HG03108 (cell line): Measurements from ENCODE around the gene MAST4.

Experiments used
- ATAC-seq: cut with Tn5 transposase; IDR thresholded peaks from one replicate; pipeline ENCODE4 v1.9.1; 2021; ENCODE audit warnings: moderate library complexity; ENCODE audit not compliant: unreplicated experiment

Gene MAST4

DNA sequence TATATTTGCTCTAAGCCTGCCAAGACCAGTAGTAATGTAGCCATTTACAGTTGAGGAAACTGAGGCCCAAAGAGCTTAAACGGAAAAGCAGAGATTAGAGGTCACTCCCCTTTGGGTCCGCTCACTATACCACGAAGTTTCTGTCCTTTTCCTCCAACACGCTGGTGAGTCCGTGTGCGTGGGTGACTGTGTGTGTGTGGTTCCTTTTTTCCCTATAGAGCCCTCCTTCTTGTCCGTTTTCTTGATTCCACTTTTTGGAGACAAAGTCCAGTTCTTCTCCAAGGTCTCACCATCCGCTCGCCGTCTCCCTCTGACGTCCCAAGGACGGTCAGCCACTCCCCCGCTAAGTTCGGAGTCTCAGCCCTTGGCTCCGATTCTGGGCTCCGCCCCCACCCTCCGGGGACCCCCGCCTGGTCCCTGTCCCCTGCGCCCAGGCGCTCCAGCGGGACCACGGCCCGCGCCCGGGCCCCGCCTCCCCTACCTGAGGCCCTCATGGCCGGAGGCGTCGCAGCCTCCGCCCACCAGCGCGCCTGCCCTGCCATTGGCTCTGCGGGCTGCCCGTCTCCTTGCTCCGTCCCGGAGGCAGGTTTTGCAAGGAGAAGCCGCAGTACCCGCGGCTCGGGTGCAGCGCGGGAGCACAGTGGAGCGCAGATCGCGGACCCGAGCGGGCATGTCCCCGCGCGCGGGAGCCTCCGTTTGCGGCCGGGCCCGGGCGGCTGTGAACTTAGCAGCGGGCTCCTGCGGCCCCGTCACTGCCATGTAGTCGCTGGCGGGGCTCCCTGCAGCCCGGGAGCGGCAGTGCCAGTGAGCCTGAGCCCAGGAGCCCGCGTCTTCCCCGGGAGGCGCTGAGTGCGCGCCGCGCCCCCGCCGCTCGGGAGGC, at the start of gene MAST4:
TSS of gene MAST4 (plus strand) at position 638 of the 880 bp plus-strand sequence. CDS start 263 bp downstream, outside the sequence.
- ATAC-seq = peak; percentile 98

DNA sequence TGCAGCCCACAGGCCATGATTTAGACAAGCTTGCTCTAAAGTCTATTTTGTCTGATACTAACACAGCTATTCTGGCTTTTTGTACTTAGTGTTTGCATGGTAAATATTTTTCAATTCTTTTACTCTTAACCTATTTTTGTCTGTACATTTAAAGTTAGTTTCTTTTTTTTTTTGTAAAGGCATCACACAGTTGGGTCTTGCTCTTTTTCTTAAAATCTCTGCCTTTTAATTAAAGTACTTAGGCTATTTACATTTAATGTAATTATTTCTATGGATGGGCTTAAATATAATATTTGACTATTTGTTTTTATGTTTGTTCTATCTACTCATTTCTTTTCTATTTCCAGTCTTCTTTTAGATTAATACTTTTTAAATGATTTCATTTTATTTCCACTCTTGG, 49.7 kb upstream of the MAST4 start:
- ATAC-seq = no peak

DNA sequence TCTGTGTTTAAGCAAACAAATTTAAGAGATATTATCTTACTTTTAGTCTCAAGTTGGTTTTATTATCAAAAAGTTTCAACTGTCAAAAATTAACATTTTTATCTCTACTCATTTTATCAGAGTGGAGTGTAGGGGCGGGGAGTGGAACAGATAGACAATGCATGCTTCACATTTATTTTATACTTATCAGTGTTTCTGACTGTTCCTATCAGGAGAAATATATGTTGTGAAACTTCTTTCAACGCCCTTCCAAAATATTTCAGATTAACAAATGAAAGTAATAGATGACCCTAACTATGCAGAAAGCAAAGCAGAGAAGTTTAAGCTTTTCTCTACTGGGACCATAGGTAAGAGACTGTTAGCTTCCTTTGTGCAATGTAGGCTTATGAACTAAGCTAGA, 44.9 kb upstream of the MAST4 start:
- ATAC-seq = no peak

GRCh38 chr5:66551945-66552344, 44.2 kb upstream of the MAST4 start:
- no peak for ATAC-seq

DNA sequence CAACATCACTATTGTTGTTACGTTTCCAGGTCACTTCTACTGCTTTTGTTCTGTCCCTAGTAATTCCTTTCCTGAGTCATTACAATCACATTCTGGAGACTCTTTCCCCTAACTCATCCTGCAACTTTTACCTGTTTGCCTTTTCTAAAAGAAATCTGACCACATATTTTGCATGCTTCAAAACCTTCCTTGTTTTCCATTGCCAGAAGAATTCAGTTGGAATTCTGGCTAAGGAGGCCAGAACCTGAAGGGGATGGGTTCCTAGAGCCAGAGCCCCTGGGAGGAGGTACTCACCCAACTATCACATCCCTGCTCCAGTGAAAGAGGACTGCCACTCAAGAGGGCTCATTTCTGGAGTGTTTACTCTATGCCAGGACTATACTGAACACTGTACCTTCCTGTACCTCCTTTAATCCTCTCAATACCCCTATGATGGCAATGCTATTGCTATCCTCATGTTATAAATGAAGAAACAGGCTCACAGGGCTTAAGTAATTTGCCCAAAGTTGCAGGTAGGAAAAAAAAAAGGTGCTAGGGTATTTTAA, 42.8 kb upstream of the MAST4 start:
- ATAC-seq = no peak

- peak; percentile 96 for ATAC-seq
Observed at GRCh38 chr5:66553916-66554575, 42.1 kb upstream of the MAST4 start.

DNA sequence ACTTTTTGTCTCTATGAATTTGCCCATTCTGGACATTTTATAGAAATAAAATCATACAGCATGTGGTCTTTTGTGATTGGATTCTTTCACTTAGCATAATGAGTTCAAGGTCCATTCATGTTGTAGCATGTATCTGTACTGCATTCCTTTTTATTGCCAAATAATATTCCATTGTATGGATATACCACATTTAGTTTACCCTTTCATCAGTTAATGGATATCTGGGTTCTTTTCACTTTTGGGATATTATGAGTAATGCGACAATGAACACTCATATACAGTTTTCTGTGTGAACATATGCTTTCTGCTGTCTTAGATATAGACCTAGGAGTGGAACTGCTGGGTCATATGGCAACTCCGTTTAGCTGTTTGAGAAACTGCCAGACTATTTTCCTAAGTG, 41.3 kb upstream of the MAST4 start:
- no peak for ATAC-seq

DNA sequence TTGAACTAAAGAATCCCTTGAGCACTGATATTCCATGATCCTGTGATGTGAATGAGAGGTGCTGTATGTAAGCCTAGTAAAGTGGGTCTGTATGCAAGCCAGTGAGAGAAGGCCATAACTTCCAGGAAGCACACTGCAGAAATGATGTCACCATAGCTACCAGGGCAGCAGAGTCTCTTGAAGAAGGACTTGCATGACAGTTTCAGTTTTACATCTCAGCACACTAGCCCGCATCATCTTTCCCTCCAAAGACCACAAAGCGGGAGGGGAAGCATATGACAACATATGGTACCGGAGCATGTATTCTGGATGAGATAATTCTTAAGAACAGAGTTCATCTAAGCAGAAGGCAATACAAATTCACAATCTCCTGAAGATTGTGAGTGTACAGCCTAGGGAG, 37.6 kb upstream of the MAST4 start:
- no peak for ATAC-seq

DNA sequence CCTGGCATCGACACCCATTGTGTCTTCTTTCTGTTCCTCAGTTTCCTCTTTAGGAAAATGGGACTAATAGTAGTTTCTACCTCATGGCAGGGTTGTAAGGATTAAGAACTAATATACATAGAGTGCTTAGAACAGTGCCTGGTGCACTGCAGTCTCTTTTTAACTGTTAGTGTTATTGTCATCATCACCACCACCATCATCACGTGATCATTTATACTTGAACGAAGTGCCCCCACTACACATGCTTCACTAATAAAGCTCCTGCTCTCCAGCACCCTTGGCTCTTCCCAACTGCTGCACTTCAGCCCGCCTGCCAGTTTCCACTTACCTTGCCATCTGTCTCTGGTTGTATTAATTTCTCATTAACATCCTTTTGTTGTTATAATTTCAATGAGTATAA, 35.8 kb upstream of the MAST4 start:
- ATAC-seq = no peak

GRCh38 chr5:66561256-66561990, 34.8 kb upstream of the MAST4 start:
- no peak for ATAC-seq

- no peak for ATAC-seq
Observed at GRCh38 chr5:66565878-66566277, 30.3 kb upstream of the MAST4 start.

DNA sequence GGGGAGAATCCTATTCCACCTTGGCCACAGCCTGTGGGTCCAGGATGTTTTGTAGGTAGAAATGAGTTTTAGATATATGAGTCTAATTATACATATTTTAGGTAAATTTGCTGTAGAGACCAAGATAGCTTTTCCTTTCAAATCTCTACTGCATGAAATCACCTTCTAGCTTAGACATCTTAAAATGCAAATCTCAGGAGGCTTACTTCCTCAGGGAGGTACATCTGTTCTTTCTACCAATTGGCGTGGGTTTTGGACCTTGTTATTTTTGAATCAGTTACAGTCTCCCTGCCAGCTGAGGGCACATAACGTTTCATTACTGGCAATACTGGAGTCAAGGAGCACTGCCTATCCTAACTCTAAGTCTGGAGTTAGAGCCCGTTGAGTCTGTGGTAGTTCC, 28.7 kb upstream of the MAST4 start:
- ATAC-seq = no peak

GRCh38 chr5:66570201-66570600, 26.0 kb upstream of the MAST4 start:
- no peak for ATAC-seq

- ATAC-seq = no peak
Observed at GRCh38 chr5:66573733-66574132, 22.5 kb upstream of the MAST4 start.

GRCh38 chr5:66582499-66583165, 13.6 kb upstream of the MAST4 start:
- no peak for ATAC-seq

- no peak for ATAC-seq
Observed at GRCh38 chr5:66585291-66585690, 10.9 kb upstream of the MAST4 start.

GRCh38 chr5:66587771-66588170, 8.4 kb upstream of the MAST4 start:
- no peak for ATAC-seq

DNA sequence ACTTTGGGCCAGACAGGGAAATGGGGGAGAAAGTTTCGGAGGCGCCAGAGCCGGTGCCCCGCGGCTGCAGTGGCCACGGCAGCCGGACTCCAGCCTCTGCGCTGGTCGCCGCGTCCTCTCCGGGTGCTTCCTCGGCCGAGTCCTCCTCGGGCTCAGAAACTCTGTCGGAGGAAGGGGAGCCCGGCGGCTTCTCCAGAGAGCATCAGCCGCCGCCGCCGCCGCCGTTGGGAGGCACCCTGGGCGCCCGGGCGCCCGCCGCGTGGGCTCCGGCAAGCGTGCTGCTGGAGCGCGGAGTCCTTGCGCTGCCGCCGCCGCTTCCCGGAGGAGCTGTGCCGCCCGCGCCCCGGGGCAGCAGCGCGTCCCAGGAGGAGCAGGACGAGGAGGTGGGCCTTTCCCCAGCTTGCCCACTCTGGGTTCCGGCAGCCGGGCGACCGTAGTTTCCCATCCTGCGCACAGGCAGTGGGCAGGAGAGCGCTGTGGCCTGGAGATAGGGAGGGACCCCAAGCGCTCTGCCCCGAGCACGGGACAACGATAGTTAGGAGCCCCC, 516 bp downstream of the MAST4 start:
- ATAC-seq = no peak

- no peak for ATAC-seq
Observed at GRCh38 chr5:66597183-66597757, 1.1 kb downstream of the MAST4 start.

DNA sequence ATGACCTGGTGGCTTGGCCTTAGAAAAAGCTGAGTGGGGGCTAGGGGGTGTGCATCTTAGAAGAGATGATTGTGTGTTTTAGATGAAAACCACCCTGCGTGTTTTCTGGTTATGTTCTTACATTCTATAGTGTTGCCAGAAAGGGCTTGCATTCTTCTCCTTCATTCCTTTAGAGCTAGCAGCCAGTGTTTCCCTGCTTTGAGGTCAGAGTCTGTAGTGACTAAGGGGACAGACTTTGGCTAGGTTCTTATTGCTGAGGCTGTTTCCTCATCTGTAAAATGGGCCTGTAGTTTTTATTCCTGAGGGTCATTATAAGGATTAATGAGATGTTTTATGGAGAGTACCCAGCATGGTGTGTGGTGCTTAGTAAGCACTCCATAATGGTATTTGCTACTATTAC, 6.4 kb downstream of the MAST4 start:
- ATAC-seq = no peak
